ENCODE results near the gene CDH15. TPM values are rescaled to one million over a fixed set of nuclear protein-coding genes. Genes with fewer than 3 reads are reported as not detected.
"Not testable (repeated sequence)": the region's sequence is repeated elsewhere in the genome, so short reads cannot be mapped to it uniquely, and the experiment has no call there.

Gene CDH15
- total RNA-seq, 1 experiment from 2014 or later: 201 TPM

DNA sequence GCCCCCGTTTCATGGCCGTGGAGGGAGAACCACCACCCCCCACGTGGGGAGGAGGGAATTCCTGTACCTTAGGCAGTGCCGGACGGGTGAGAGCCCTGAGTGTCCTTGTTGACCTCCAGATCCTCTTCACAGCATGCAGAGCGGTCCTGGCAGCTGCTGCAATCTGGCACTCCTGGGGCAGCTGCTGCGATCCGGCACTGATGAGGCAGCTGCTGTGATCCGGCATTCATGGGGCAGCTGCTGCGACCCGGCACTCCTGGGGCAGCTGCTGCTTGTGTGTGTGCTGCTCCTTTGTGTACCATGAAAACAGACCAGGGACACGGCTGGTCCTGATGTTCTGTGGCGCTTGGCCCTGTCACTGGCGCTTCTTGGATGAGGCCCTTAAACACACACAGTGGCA lies 58.7 kb downstream of the CDH15 start:
- peak; percentile 94 for DNase-seq (ENCODE audit: low read depth)

DNA sequence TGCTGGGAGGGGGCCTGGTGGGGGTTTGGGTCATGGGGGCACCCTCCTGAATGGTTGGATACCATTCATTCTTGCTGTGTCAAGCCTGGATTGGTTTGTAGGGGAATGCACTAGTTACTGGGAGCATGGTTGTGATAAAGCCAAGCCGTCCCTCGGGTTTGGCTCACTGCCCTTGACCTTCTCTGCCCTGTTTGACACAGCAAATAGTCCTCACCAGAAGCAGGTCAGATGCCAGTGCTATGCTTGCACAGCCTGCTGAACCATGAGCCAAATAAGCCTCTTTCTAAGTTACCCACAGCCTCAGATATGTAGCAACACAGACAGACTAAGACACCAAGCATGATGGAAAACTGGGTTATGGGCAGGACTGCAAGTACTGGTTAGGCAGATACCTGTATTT lies 60.6 kb downstream of the CDH15 start:
- no peak for DNase-seq (ENCODE audit: low read depth)

DNA sequence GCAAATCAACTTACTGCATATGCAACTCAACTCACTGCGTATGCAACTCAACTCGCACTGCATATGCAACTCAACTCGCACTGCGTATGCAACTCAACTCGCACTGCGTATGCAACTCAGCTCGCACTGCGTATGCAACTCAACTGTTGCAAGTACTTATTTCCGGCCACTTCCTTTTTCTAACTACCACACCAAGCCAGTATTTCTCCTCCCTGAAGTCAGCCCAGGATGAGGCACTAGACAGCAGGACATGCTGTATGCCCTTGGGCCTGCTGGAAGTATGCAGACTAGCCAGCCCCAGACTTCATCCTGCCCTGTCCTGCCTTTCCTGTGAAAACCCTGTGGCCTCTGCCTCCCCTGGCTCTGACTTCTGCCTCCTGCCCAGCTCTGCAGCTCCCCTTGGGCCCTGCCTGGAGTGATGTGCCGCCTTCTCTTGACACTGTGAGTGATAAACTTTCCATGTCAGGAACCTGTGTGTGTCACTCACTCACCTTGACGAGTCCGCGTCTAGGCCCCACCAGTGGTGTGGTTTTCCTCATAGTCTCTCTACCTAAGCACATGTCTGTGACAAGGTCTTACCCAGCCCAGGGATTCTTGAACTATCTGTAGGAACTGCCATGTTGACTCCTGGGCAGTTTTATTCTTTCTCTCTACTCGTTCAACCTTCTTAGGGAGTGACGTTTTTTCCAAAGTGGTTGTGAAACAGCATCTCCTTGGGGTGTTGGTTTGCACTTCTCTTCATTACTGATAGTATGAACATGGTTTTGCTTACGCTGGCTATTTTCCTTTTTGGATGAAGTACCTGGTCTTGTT lies 62.3 kb downstream of the CDH15 start:
- DNase-seq (ENCODE audit: low read depth): no peak

DNA sequence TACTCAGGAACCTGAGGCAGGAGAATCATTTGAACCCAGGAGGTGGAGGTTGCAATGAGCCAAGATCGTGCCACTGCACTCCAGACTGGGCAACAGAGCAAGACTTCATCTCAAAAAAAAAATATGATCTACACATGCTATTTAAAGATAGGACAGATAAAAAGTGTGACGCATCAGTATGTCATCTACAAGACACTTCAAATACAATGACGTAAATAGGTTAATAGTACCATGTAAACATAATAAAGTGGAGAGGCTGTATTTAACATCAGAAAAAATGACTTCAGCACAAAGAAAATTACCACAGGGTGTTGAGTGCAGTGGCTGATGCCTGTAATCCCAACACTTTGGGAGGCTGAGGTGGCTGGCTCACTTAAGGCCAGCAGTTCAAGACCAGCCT lies 66.2 kb downstream of the CDH15 start:
- DNase-seq (ENCODE audit: low read depth): no peak

DNA sequence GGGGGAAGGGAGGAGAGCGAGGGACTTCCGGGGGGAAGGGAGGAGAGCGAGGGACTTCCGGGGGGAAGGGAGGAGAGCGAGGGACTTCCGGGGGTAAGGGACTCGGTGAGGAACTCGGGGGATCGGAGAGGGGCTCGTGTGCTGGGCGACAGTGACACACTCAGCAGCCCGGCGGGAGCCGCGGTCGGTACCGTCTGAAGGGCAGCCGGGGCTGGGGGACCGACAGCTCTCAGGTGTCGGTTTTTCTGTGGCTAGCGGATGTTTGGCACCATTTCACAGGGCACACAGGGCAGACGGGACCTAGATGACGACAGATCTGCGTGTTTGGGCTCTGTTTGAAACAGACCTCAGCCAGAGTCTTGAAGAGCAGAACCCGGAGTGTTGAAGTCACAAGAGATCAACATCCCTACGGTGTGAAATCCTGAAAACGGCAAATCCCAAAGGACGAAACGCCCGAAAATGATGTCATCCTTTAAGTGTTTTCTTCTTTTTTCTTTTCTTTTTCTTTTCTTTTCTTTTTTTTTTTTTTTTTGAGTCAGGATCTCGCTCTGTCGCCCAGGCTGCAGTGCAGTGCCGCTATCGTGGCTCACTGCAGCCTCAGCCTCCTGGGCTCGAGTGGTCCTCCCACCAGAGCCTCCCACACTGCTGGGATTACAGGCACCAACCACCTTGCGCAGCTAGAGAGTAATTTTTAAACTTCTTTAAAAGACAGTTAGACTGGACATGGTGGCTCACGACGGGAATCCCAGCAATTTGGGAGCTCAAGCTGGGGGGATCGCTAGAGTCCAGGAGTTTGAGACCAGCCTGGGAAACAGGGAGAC lies 69.8 kb downstream of the CDH15 start:
- peak; percentile 67 for DNase-seq (ENCODE audit: low read depth)

DNA sequence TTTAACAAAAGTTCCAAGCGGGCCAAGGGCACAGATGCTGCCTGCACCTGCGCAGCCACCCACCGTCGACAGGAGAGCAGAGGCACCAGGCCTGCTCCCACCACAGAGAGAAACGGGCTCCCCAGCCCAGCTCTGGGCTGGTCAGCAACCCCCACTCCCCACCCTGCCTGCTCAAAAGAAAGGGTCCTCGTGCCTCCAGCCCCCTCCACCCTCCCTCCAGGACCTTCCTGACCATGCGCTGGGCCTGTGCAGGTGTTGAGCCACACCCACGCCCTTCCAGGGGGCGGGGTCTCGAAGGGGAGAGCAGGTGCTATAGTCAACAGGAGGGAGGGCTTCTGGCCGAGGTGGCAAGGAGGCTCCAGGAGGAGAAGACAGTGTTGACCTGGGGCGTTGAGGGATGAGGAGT lies 71.2 kb downstream of the CDH15 start:
- DNase-seq (ENCODE audit: low read depth): no peak

DNA sequence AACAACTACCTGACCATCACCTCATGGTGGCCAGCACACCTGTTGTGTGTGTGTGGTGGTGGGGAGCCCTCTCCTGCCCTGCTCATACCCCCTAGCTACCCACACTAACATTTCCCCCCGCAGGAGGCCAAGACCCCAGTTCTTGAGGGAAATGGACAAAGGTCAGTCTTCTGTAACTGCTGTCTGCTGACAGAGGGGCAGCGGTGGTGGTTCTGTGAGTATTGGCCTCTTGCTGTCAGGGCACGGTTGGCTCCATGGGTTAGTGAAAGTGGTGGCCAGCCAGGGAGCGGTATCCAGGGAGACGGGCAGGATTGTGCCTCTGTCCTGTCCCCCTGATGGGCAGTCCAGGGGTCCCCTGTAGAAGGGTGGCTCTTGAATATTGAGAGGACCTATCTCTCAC lies 72.1 kb downstream of the CDH15 start:
- no peak for DNase-seq (ENCODE audit: low read depth)

DNA sequence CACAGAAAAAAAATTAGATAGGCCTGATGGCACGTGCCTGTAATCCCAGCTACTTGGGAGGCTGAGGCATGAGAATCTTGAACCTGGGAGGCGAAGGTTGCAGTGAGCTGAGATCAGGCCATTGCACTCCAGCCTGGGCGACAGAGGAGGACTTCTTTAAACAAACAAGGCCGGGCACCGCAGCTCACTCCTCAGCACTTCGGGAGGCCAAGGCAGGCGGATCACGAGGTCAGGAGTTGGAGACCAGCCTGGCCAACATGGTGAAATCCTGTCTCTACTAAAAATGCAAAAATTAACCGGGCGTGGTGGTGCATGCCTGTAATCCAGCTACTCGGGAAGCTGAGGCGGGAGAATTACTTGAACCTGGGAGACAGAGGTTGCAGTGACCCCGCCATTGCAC lies 72.7 kb downstream of the CDH15 start:
- DNase-seq (ENCODE audit: low read depth): not testable (repeated sequence)

DNA sequence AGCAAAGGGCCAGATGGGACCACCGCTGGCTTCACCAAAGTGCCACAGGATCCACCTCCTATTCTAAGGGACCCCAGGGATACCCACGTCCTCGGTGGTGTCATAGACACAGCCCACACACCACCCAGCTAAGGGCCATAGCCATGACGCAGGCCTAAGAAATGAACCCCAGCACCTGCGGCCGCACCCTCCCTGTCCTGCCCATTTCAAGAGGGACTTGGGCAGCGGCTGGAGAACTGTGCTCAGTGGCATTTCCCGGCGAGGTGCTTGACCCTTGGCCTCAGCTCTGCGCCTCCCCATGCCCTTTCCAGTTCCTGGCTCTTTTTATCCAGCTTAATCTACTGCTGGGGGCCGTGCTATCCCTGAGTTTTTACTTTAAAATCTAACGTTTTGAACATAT lies 73.2 kb downstream of the CDH15 start:
- DNase-seq (ENCODE audit: low read depth): no peak

Other genes with a start within 250 kb of the CDH15 start
- not detected in 2 replicates for gene CBFA2T3, start 194.5 kb upstream of the CDH15 start, total RNA-seq (2014; rRNA removed)
- gene ACSF3, start 77.9 kb upstream of the CDH15 start, total RNA-seq (2014; rRNA removed): 18.3 and 18.9 TPM in 2 replicates
- gene SLC22A31, start 28.8 kb downstream of the CDH15 start, total RNA-seq (2014; rRNA removed): 0.06 TPM in 1 of 2 replicates, not detected in the other
- gene ZNF778, start 46.0 kb downstream of the CDH15 start, total RNA-seq (2014; rRNA removed): 7.6 and 9.0 TPM in 2 replicates